ENCODE results near the gene CAMKMT.

CAMKMT gene

GRCh38 chr2:44333994-44334393 is 27.8 kb upstream of the CAMKMT start:
- Histone ChIP-seq H3K4me3 (ENCODE audit: low read depth, low read length) (no peak overlapping the region), H3K36me3 (ENCODE audit: control insufficient read depth, insufficient read depth, low read length) (peaks cover 7% of the 10 kb centered on the region), H3K9me3 (ENCODE audit: control insufficient read depth, insufficient read depth, low read length) (no peaks in the 10 kb centered on the region), H3K4me1 (ENCODE audit: control insufficient read depth, insufficient read depth, low read length) (no peaks in the 10 kb centered on the region), H3K27me3 (ENCODE audit: control insufficient read depth, insufficient read depth, low read length) (no peaks in the 10 kb centered on the region), H3K9ac (ENCODE audit: low read depth, low read length) (no peak overlapping the region)

DNA sequence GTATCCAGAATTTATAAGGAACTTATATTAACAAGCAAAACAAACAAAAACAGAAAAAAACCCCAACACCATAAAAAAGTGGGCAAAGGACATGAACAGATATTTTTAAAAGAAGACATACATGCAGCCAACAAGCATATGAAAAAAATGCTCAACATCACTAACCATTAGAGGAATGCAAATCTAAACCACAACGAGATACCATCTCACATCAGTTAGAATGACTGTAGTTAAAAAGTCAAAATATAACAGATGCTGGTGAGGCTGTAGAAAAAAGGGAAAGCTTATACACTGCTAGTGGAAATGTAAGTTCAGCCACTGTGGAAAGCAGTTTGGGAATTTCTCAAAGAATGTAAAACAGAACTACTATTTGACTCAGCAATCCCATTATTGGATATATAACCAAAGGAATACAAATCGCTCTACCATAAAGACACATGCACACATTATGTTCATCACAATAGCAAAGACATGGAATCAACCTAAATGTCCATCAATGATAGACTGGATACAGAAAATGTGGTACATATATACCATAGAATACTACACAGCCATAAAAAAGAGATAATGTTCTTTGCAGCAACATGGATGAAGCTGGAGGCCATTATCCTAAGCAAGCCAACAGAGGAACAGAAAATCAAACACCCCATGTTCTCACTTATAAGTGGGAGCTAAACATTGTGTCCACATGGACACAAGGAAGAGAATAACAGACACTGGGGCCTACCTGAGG is 25.8 kb upstream of the CAMKMT start:
- no peaks in the 10 kb centered on the region for H3K9me3 ChIP-seq (ENCODE audit: control insufficient read depth, insufficient read depth, low read length)
- H3K4me3 ChIP-seq (ENCODE audit: low read depth, low read length) = no peak overlapping the region
- H3K9ac ChIP-seq (ENCODE audit: low read depth, low read length) = no peak overlapping the region
- H3K4me1 ChIP-seq (ENCODE audit: control insufficient read depth, insufficient read depth, low read length) = no peaks in the 10 kb centered on the region
- H3K36me3 ChIP-seq (ENCODE audit: control insufficient read depth, insufficient read depth, low read length) = peaks cover 5% of the 10 kb centered on the region
- no peaks in the 10 kb centered on the region for H3K27me3 ChIP-seq (ENCODE audit: control insufficient read depth, insufficient read depth, low read length)

DNA sequence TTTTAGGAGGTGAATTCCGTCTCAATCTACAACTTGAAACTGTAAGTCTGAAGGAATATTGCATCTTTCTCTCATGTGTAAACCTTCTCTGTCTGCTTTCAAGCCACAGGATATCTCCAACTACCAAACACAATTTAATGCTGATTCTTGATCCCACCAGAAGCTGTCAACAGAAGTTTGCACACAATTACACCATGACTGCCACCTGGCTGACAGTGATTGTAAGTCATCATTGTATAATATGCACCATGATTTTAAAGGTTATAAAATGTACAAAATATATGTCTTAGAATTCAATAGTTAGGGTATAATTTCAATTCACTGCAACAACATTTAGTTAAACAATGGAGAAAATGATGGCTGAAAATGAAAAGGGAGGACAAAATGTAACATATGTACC is 18.9 kb upstream of the CAMKMT start:
- Histone ChIP-seq H3K9ac (ENCODE audit: low read depth, low read length) (no peak overlapping the region), H3K4me3 (ENCODE audit: low read depth, low read length) (no peak overlapping the region), H3K9me3 (ENCODE audit: control insufficient read depth, insufficient read depth, low read length) (no peaks in the 10 kb centered on the region), H3K36me3 (ENCODE audit: control insufficient read depth, insufficient read depth, low read length) (no peaks in the 10 kb centered on the region), H3K4me1 (ENCODE audit: control insufficient read depth, insufficient read depth, low read length) (no peaks in the 10 kb centered on the region), H3K27me3 (ENCODE audit: control insufficient read depth, insufficient read depth, low read length) (no peaks in the 10 kb centered on the region)

GRCh38 chr2:44347526-44347925 is 14.2 kb upstream of the CAMKMT start:
- Histone ChIP-seq H3K4me1 (ENCODE audit: control insufficient read depth, insufficient read depth, low read length) (peaks cover 2% of the 10 kb centered on the region), H3K9me3 (ENCODE audit: control insufficient read depth, insufficient read depth, low read length) (no peaks in the 10 kb centered on the region), H3K9ac (ENCODE audit: low read depth, low read length) (no peak overlapping the region), H3K4me3 (ENCODE audit: low read depth, low read length) (no peak overlapping the region), H3K36me3 (ENCODE audit: control insufficient read depth, insufficient read depth, low read length) (no peaks in the 10 kb centered on the region), H3K27me3 (ENCODE audit: control insufficient read depth, insufficient read depth, low read length) (no peaks in the 10 kb centered on the region)

DNA sequence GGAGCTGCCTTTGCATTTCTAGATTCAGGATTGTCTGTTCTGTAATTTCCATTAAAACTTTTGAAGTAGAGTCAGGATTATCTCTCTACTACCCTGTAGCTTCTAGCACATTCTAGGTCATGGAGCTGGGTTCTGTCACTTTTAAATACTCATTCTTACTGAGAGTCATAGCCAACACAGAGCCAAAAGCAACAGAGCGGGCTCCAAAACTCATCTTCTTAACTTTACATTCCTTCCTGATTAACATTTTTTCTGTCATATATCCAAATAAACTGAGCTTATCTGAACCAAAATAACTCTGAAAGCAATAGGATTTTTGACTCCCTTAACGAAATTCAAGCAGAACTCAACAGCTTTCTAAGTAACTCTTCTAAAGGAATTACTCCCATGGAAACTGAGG is 13.3 kb upstream of the CAMKMT start:
- Histone ChIP-seq H3K27me3 (ENCODE audit: control insufficient read depth, insufficient read depth, low read length) (no peaks in the 10 kb centered on the region), H3K9me3 (ENCODE audit: control insufficient read depth, insufficient read depth, low read length) (no peaks in the 10 kb centered on the region), H3K4me3 (ENCODE audit: low read depth, low read length) (no peak overlapping the region)

GRCh38 chr2:44349506-44349905 is 12.2 kb upstream of the CAMKMT start:
- Histone ChIP-seq H3K27me3 (ENCODE audit: control insufficient read depth, insufficient read depth, low read length) (no peaks in the 10 kb centered on the region), H3K9ac (ENCODE audit: low read depth, low read length) (no peak overlapping the region), H3K9me3 (ENCODE audit: control insufficient read depth, insufficient read depth, low read length) (no peaks in the 10 kb centered on the region), H3K4me1 (ENCODE audit: control insufficient read depth, insufficient read depth, low read length) (peaks cover 2% of the 10 kb centered on the region), H3K4me3 (ENCODE audit: low read depth, low read length) (no peak overlapping the region), H3K36me3 (ENCODE audit: control insufficient read depth, insufficient read depth, low read length) (no peaks in the 10 kb centered on the region)

More for the DNA sequence above, 13.3 kb upstream of the CAMKMT start:
- H3K36me3 ChIP-seq (ENCODE audit: control insufficient read depth, insufficient read depth, low read length) = no peaks in the 10 kb centered on the region
- peaks cover 2% of the 10 kb centered on the region for H3K4me1 ChIP-seq (ENCODE audit: control insufficient read depth, insufficient read depth, low read length)
- no peak overlapping the region for H3K9ac ChIP-seq (ENCODE audit: low read depth, low read length)

DNA sequence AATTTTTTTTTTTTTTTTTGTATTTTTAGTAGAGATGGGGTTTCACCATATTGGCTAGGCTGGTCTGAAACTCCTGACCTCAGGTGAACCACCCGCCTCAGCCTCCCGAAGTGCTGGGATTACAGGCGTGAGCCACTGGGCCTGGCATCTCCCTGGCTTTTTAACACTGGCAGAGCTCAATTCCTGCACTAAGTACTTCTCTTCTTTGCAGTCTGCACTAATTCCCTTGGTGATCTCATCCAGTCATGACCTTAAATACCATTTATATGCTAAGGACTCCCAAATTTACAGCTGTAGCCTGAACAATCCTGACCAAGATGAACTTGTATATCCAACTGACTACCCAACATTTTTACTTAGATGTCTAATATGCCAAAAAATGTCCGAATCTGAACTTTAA is 10.7 kb upstream of the CAMKMT start:
- Histone ChIP-seq H3K9me3 (ENCODE audit: control insufficient read depth, insufficient read depth, low read length) (no peaks in the 10 kb centered on the region), H3K4me3 (ENCODE audit: low read depth, low read length) (no peak overlapping the region), H3K36me3 (ENCODE audit: control insufficient read depth, insufficient read depth, low read length) (no peaks in the 10 kb centered on the region), H3K27me3 (ENCODE audit: control insufficient read depth, insufficient read depth, low read length) (no peaks in the 10 kb centered on the region), H3K9ac (ENCODE audit: low read depth, low read length) (no peak overlapping the region), H3K4me1 (ENCODE audit: control insufficient read depth, insufficient read depth, low read length) (peaks cover 2% of the 10 kb centered on the region)

DNA sequence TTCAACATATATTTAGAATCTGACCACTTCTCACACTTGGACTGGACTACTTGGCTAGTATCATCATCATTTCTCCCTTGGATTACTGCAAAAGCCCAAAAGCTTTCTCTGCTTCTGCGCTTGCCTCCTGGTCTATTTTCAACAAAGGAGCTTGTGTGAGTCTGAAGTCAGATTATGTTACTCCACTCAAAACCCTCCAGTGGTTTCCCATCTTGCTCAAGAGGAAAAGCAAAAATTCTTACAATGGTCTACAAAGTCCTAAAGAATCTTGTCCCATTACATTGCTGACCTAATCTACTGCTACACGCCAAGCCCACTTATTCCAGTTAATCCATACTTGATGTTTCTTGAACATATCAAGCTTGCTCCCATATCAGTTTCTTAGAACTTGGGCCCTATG is 10.1 kb upstream of the CAMKMT start:
- H3K9ac ChIP-seq (ENCODE audit: low read depth, low read length) = no peak overlapping the region
- no peaks in the 10 kb centered on the region for H3K36me3 ChIP-seq (ENCODE audit: control insufficient read depth, insufficient read depth, low read length)
- no peak overlapping the region for H3K4me3 ChIP-seq (ENCODE audit: low read depth, low read length)
- peaks cover 2% of the 10 kb centered on the region for H3K4me1 ChIP-seq (ENCODE audit: control insufficient read depth, insufficient read depth, low read length)
- no peaks in the 10 kb centered on the region for H3K27me3 ChIP-seq (ENCODE audit: control insufficient read depth, insufficient read depth, low read length)
- no peaks in the 10 kb centered on the region for H3K9me3 ChIP-seq (ENCODE audit: control insufficient read depth, insufficient read depth, low read length)

GRCh38 chr2:44352510-44352909 is 9.2 kb upstream of the CAMKMT start:
- no peak overlapping the region for H3K9ac ChIP-seq (ENCODE audit: low read depth, low read length)
- H3K9me3 ChIP-seq (ENCODE audit: control insufficient read depth, insufficient read depth, low read length) = no peaks in the 10 kb centered on the region
- peaks cover 2% of the 10 kb centered on the region for H3K4me1 ChIP-seq (ENCODE audit: control insufficient read depth, insufficient read depth, low read length)
- no peak overlapping the region for H3K4me3 ChIP-seq (ENCODE audit: low read depth, low read length)
- H3K27me3 ChIP-seq (ENCODE audit: control insufficient read depth, insufficient read depth, low read length) = no peaks in the 10 kb centered on the region
- H3K36me3 ChIP-seq (ENCODE audit: control insufficient read depth, insufficient read depth, low read length) = no peaks in the 10 kb centered on the region

- Histone ChIP-seq H3K27me3 (ENCODE audit: control insufficient read depth, insufficient read depth, low read length) (no peaks in the 10 kb centered on the region), H3K4me3 (ENCODE audit: low read depth, low read length) (no peak overlapping the region), H3K9ac (ENCODE audit: low read depth, low read length) (no peak overlapping the region), H3K4me1 (ENCODE audit: control insufficient read depth, insufficient read depth, low read length) (peaks cover 2% of the 10 kb centered on the region), H3K36me3 (ENCODE audit: control insufficient read depth, insufficient read depth, low read length) (no peaks in the 10 kb centered on the region), H3K9me3 (ENCODE audit: control insufficient read depth, insufficient read depth, low read length) (no peaks in the 10 kb centered on the region)
Measured at GRCh38 chr2:44354761-44355160, 7.0 kb upstream of the CAMKMT start.

GRCh38 chr2:44358503-44358902 is 3.2 kb upstream of the CAMKMT start:
- H3K4me3 ChIP-seq (ENCODE audit: low read depth, low read length) = no peak overlapping the region
- no peaks in the 10 kb centered on the region for H3K9me3 ChIP-seq (ENCODE audit: control insufficient read depth, insufficient read depth, low read length)
- H3K36me3 ChIP-seq (ENCODE audit: control insufficient read depth, insufficient read depth, low read length) = no peaks in the 10 kb centered on the region
- H3K27me3 ChIP-seq (ENCODE audit: control insufficient read depth, insufficient read depth, low read length) = no peaks in the 10 kb centered on the region
- H3K4me1 ChIP-seq (ENCODE audit: control insufficient read depth, insufficient read depth, low read length) = peaks cover 3% of the 10 kb centered on the region
- no peak overlapping the region for H3K9ac ChIP-seq (ENCODE audit: low read depth, low read length)

DNA sequence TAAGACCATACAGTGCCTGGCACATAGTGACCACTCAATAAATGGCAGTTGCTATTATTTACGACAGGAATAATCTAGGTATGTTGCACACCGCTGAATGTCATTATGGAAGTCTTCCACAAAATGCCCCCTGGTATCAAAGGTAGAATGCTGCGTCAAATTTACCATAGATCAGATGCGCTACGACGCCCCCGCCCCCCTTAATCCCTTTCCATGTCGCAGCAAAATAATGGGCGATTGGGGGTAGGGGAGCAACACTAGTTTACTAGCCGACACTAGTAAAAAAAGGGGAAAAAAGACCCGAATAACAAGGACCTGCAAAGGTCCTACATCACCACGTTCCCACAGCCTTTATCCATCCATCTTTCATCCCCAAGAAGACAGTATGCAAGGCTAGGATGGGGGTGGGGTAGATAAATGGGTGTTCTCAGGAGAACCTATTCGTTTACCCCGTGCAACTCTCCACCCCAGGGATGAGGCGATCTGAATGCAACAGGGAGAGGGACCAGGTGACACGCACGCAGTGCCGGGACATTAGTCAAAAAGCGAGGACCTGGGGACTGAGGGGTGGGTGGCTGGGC is 908 bp upstream of the CAMKMT start:
- Histone ChIP-seq H3K36me3 (ENCODE audit: control insufficient read depth, insufficient read depth, low read length) (no peaks in the 10 kb centered on the region), H3K4me3 (ENCODE audit: low read depth, low read length) (peak overlapping the region; percentile 91), H3K9me3 (ENCODE audit: control insufficient read depth, insufficient read depth, low read length) (no peaks in the 10 kb centered on the region), H3K4me1 (ENCODE audit: control insufficient read depth, insufficient read depth, low read length) (peaks cover 3% of the 10 kb centered on the region), H3K9ac (ENCODE audit: low read depth, low read length) (peak overlapping the region; percentile 96), H3K27me3 (ENCODE audit: control insufficient read depth, insufficient read depth, low read length) (no peaks in the 10 kb centered on the region)

Measured in iPS-15b (cell line).